SK-N-SH (cell line): ENCODE measurements around the gene MAP3K12.

Experiments used
- EP300 ChIP-seq, 2 experiments: IDR thresholded peaks; 2 replicates each; pipeline versions ENCODE4 v1.4.0 to v1.6.1; 2012; ENCODE audit warnings: borderline replicate concordance in 1 of 2, low read depth in 1 of 2, low read length in 1 of 2
- EZH2phosphoT487 ChIP-seq: fragments of 200-600 bp; sonication (generic); IDR thresholded peaks from 2 replicates; pipeline ENCODE4 v1.6.1; 2017; ENCODE audit warnings: low read depth, mixed run types, mild to moderate bottlenecking, antibody characterized with exemption, moderate library complexity, borderline replicate concordance
- JUND ChIP-seq: IDR thresholded peaks from 2 replicates; pipeline ENCODE4 v1.4.0; 2012
- MXI1 ChIP-seq: IDR thresholded peaks from 2 replicates; pipeline ENCODE4 v1.6.1; 2012; ENCODE audit warnings: mild to moderate bottlenecking, low read depth, low read length, improper control_type of control experiment
- POLR2AphosphoS5 ChIP-seq: IDR thresholded peaks from 2 replicates; pipeline ENCODE4 v1.6.1; 2012; ENCODE audit warnings: low read depth, low read length
- SIN3A ChIP-seq: IDR thresholded peaks from 2 replicates; pipeline ENCODE4 v1.6.1; 2012; ENCODE audit warnings: low read depth, mild to moderate bottlenecking, low read length, moderate library complexity, borderline replicate concordance
- YY1 ChIP-seq: IDR thresholded peaks from 2 replicates; pipeline ENCODE4 v1.4.0; 2012; ENCODE audit warnings: low read depth, mild to moderate bottlenecking
- ZBTB33 ChIP-seq: IDR thresholded peaks from 2 replicates; pipeline ENCODE4 v1.4.0; 2012; ENCODE audit warnings: low read depth, borderline replicate concordance
- TF ChIP-seq, protein P1 (sequence below): fragments of 200-600 bp; sonication (generic); IDR thresholded peaks from 2 replicates; pipeline ENCODE4 v1.6.1; 2017; ENCODE audit warnings: antibody characterized with exemption, mild to moderate bottlenecking, moderate library complexity
- TF ChIP-seq, protein P2 (sequence below): IDR thresholded peaks from 2 replicates; pipeline ENCODE4; 2012
- TF ChIP-seq, protein P3 (sequence below): IDR thresholded peaks from 2 replicates; pipeline ENCODE4 v1.4.0; 2012; ENCODE audit warnings: low read depth, borderline replicate concordance
- TF ChIP-seq, protein P4 (sequence below): IDR thresholded peaks from 2 replicates; pipeline ENCODE4 v1.4.0; 2012; ENCODE audit warnings: low read depth

GRCh38 chr12:53507603-53507885, 8.3 kb upstream of the MAP3K12 start:
- TF ChIP-seq EP300 (IDR thresholded peaks at IDR 0.05; ENCODE audit: borderline replicate concordance in 1 of 2, low read depth in 1 of 2, low read length in 1 of 2) = no peak
- TF ChIP-seq, protein P1, sequence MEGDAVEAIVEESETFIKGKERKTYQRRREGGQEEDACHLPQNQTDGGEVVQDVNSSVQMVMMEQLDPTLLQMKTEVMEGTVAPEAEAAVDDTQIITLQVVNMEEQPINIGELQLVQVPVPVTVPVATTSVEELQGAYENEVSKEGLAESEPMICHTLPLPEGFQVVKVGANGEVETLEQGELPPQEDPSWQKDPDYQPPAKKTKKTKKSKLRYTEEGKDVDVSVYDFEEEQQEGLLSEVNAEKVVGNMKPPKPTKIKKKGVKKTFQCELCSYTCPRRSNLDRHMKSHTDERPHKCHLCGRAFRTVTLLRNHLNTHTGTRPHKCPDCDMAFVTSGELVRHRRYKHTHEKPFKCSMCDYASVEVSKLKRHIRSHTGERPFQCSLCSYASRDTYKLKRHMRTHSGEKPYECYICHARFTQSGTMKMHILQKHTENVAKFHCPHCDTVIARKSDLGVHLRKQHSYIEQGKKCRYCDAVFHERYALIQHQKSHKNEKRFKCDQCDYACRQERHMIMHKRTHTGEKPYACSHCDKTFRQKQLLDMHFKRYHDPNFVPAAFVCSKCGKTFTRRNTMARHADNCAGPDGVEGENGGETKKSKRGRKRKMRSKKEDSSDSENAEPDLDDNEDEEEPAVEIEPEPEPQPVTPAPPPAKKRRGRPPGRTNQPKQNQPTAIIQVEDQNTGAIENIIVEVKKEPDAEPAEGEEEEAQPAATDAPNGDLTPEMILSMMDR = no peak
- TF ChIP-seq, protein P2, sequence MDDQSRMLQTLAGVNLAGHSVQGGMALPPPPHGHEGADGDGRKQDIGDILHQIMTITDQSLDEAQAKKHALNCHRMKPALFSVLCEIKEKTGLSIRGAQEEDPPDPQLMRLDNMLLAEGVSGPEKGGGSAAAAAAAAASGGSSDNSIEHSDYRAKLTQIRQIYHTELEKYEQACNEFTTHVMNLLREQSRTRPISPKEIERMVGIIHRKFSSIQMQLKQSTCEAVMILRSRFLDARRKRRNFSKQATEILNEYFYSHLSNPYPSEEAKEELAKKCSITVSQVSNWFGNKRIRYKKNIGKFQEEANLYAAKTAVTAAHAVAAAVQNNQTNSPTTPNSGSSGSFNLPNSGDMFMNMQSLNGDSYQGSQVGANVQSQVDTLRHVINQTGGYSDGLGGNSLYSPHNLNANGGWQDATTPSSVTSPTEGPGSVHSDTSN = no peak
- TF ChIP-seq MXI1 = no peak
- no peak for TF ChIP-seq SIN3A
- no peak for TF ChIP-seq JUND
- TF ChIP-seq YY1 = no peak
- TF ChIP-seq POLR2AphosphoS5 = no peak
- TF ChIP-seq EZH2phosphoT487 = no peak
- TF ChIP-seq, protein P3, sequence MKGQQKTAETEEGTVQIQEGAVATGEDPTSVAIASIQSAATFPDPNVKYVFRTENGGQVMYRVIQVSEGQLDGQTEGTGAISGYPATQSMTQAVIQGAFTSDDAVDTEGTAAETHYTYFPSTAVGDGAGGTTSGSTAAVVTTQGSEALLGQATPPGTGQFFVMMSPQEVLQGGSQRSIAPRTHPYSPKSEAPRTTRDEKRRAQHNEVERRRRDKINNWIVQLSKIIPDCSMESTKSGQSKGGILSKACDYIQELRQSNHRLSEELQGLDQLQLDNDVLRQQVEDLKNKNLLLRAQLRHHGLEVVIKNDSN = no peak
- no peak for TF ChIP-seq ZBTB33
- TF ChIP-seq, protein P4, sequence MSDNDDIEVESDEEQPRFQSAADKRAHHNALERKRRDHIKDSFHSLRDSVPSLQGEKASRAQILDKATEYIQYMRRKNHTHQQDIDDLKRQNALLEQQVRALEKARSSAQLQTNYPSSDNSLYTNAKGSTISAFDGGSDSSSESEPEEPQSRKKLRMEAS = no peak
